H9 (cell line): ENCODE results near the gene VWC2L. TPM values are rescaled to one million over a fixed set of nuclear protein-coding genes. Genes with fewer than 3 reads are reported as not detected.

Source experiments
- DNase-seq: peaks from one replicate; pipeline ENCODE4 v3.0.0-alpha.2; 2017
- H2AFZ ChIP-seq: one replicate; pipeline ENCODE4 v1.6.1; 2013; ENCODE audit warnings: mild to moderate bottlenecking, low read length, control low read depth, moderate library complexity
- H2AK5ac ChIP-seq: 2 replicates; pipeline ENCODE4 v1.6.1; 2013; ENCODE audit warnings: low read length, control low read depth, mixed read lengths; ENCODE audit not compliant: insufficient read length
- H2BK120ac ChIP-seq: one replicate; pipeline ENCODE4 v1.6.1; 2013; ENCODE audit warnings: low read depth, mild to moderate bottlenecking, low read length, control low read depth, inconsistent platforms; ENCODE audit not compliant: poor library complexity, severe bottlenecking
- H2BK12ac ChIP-seq: 2 replicates; pipeline ENCODE4 v1.6.1; 2013; ENCODE audit warnings: low read length, control low read depth, mixed read lengths, low read depth; ENCODE audit not compliant: insufficient read length
- H2BK15ac ChIP-seq: 2 replicates; pipeline ENCODE4 v1.6.1; 2013; ENCODE audit warnings: low read depth, low read length, control low read depth
- H2BK20ac ChIP-seq: one replicate; pipeline ENCODE4 v1.6.1; 2013; ENCODE audit warnings: low read depth, mild to moderate bottlenecking, low read length, control low read depth, inconsistent platforms; ENCODE audit not compliant: poor library complexity, severe bottlenecking
- H2BK5ac ChIP-seq: 2 replicates; pipeline ENCODE4 v1.6.1; 2013; ENCODE audit warnings: low read length, control low read depth, mixed read lengths; ENCODE audit not compliant: insufficient read length
- H3K14ac ChIP-seq: 2 replicates; pipeline ENCODE4 v1.6.1; 2013; ENCODE audit warnings: low read length, control low read depth; ENCODE audit not compliant: insufficient read depth
- H3K18ac ChIP-seq: 2 replicates; pipeline ENCODE4 v1.6.1; 2013; ENCODE audit warnings: low read depth, mild to moderate bottlenecking, mixed read lengths, low read length, control low read depth; ENCODE audit not compliant: insufficient read length
- H3K23ac ChIP-seq: 2 replicates; pipeline ENCODE4 v1.6.1; 2013; ENCODE audit warnings: low read length, control low read depth, mixed read lengths, low read depth; ENCODE audit not compliant: insufficient read length
- H3K23me2 ChIP-seq: 2 replicates; pipeline ENCODE4 v1.6.1; 2013; ENCODE audit warnings: low read depth, mild to moderate bottlenecking, mixed read lengths, low read length, control low read depth; ENCODE audit not compliant: insufficient read length, poor library complexity, severe bottlenecking
- H3K27ac ChIP-seq: 2 replicates; pipeline ENCODE4 v1.5.1; 2013; ENCODE audit warnings: low read length, control low read depth, mixed read lengths, low read depth; ENCODE audit not compliant: insufficient read length
- H3K27me3 ChIP-seq: 2 replicates; pipeline ENCODE4 v1.6.1; 2013; ENCODE audit warnings: low read length, control low read depth, inconsistent platforms; ENCODE audit not compliant: insufficient read depth
- H3K4ac ChIP-seq: 2 replicates; pipeline ENCODE4 v1.6.1; 2013; ENCODE audit warnings: low read depth, mild to moderate bottlenecking, control low read depth, inconsistent platforms, low read length, moderate library complexity
- H3K4me1 ChIP-seq: 2 replicates; pipeline ENCODE4 v1.6.1; 2013; ENCODE audit warnings: low read length, control low read depth, inconsistent platforms; ENCODE audit not compliant: insufficient read depth
- H3K4me2 ChIP-seq: 2 replicates; pipeline ENCODE4 v1.6.1; 2013; ENCODE audit warnings: low read length, control low read depth, mixed read lengths; ENCODE audit not compliant: insufficient read length, insufficient read depth
- H3K56ac ChIP-seq: 2 replicates; pipeline ENCODE4 v1.6.1; 2013; ENCODE audit warnings: low read depth, mild to moderate bottlenecking, mixed read lengths, low read length, control low read depth; ENCODE audit not compliant: insufficient read length
- H3K79me1 ChIP-seq: 2 replicates; pipeline ENCODE4 v1.6.1; 2013; ENCODE audit warnings: low read depth, mild to moderate bottlenecking, moderate library complexity, low read length, control low read depth, inconsistent platforms; ENCODE audit not compliant: insufficient read depth, poor library complexity, severe bottlenecking
- H3K79me2 ChIP-seq: 2 replicates; pipeline ENCODE4 v1.6.1; 2013; ENCODE audit warnings: low read length, control low read depth, inconsistent platforms; ENCODE audit not compliant: insufficient read depth
- H3K9ac ChIP-seq: 2 replicates; pipeline ENCODE4 v1.6.1; 2013; ENCODE audit warnings: low read length, control low read depth, mixed read lengths; ENCODE audit not compliant: insufficient read length; ENCODE audit errors: extremely low read depth
- H3K9me3 ChIP-seq: one replicate; pipeline ENCODE4 v1.6.1; 2013; ENCODE audit warnings: low read depth, low read length, inconsistent platforms; ENCODE audit not compliant: control insufficient read depth
- H3T11ph ChIP-seq: one replicate; pipeline ENCODE4 v1.6.1; 2013; ENCODE audit warnings: mild to moderate bottlenecking, low read length, control low read depth, inconsistent platforms
- H4K20me1 ChIP-seq: one replicate; pipeline ENCODE4 v1.6.1; 2013; ENCODE audit not compliant: control insufficient read depth, insufficient read length, insufficient read depth
- H4K5ac ChIP-seq: 2 replicates; pipeline ENCODE4 v1.6.1; 2013; ENCODE audit warnings: low read depth, mild to moderate bottlenecking, mixed read lengths, low read length, control low read depth; ENCODE audit not compliant: insufficient read length
- H4K8ac ChIP-seq: replicated peaks from 2 replicates; pipeline ENCODE4 v1.6.1; 2013; ENCODE audit warnings: low read length, control low read depth, mixed read lengths, low read depth; ENCODE audit not compliant: insufficient read length
- H4K91ac ChIP-seq: 2 replicates; pipeline ENCODE4 v1.6.1; 2013; ENCODE audit warnings: low read depth, mild to moderate bottlenecking, moderate library complexity, mixed read lengths, low read length, control low read depth; ENCODE audit not compliant: insufficient read length
- H3K27ac Mint-ChIP-seq, 3 experiments: 2 replicates in 2 of 3; 3 replicates in 1 of 3; pipeline ENCODE4 v1.8.0; 2020 to 2021; ENCODE audit warnings: mixed read lengths in 3 of 3, mild to moderate bottlenecking in 1 of 3, moderate library complexity in 1 of 3
- H3K27me3 Mint-ChIP-seq: 2 replicates; pipeline ENCODE4 v1.8.0; 2021; ENCODE audit warnings: low read depth, mild to moderate bottlenecking, moderate library complexity, mixed read lengths
- H3K36me3 Mint-ChIP-seq, 3 experiments: 2 replicates in 2 of 3; 3 replicates in 1 of 3; pipeline ENCODE4 v1.8.0; 2020 to 2021; ENCODE audit warnings: low read depth in 3 of 3, mixed read lengths in 3 of 3; ENCODE audit not compliant: insufficient read depth in 1 of 3
- H3K4me1 Mint-ChIP-seq, 2 experiments: 2 replicates each; pipeline ENCODE4 v1.8.0; 2020; ENCODE audit warnings: mixed read lengths in 2 of 2
- H3K4me3 Mint-ChIP-seq, 2 experiments: 2 replicates in 1 of 2; 3 replicates in 1 of 2; pipeline ENCODE4 v1.8.0; 2020 to 2021; ENCODE audit warnings: mild to moderate bottlenecking in 2 of 2, mixed read lengths in 2 of 2, moderate library complexity in 1 of 2
- H3K9me3 Mint-ChIP-seq, 2 experiments: 2 replicates in 1 of 2; 3 replicates in 1 of 2; pipeline ENCODE4 v1.8.0; 2020; ENCODE audit warnings: mild to moderate bottlenecking in 2 of 2, mixed read lengths in 2 of 2, moderate library complexity in 1 of 2
- CTCF ChIP-seq: fragments of 200-600 bp; sonication (generic); conservative IDR thresholded peaks from 3 replicates; pipeline ENCODE4 v1.8.0; 2021; ENCODE audit warnings: antibody characterized with exemption, mild to moderate bottlenecking
- WGBS: extraction: QIAGEN DNeasy Blood & Tissue Kit; methylation state at CpG from one replicate; pipeline ENCODE4 v1.1.7; 2013; ENCODE audit warnings: missing lambda C conversion rate, low lambda C conversion rate, mixed read lengths; ENCODE audit not compliant: insufficient read length; ENCODE audit errors: extremely low coverage; 5-methylcytosine and 5-hydroxymethylcytosine counted together
- total RNA-seq: library from RNA; stranded (reverse); gene quantifications from 2 replicates; pipeline ENCODE4 v1.2.1, GENCODE V29; 2021

Gene VWC2L
- total RNA-seq, 1 experiment from 2014 or later, result not detected

- Mint-ChIP-seq H3K4me1 (no peaks in the 10 kb centered on the region), H3K9me3 (no peaks in the 10 kb centered on the region), H3K27ac (no peak overlapping the region), H3K27me3 (no peaks in the 10 kb centered on the region), H3K36me3 (no peaks in the 10 kb centered on the region), H3K4me3 (no peak overlapping the region)
- Histone ChIP-seq H3K14ac (no peak overlapping the region), H3K79me2 (no peaks in the 10 kb centered on the region), H4K20me1 (no peaks in the 10 kb centered on the region), H3K9me3 (no peaks in the 10 kb centered on the region), H2BK12ac (no peak overlapping the region), H3K23ac (no peak overlapping the region), H4K8ac (no peak overlapping the region), H2BK15ac (no peak overlapping the region), H2BK5ac (no peak overlapping the region), H3K27ac (no peak overlapping the region), H2AK5ac (no peak overlapping the region), H3K4ac (no peak overlapping the region), H3K27me3 (no peaks in the 10 kb centered on the region), H2BK120ac (no peak overlapping the region), H2BK20ac (no peak overlapping the region), H4K5ac (no peak overlapping the region), H2AFZ (no peak overlapping the region), H4K91ac (no peak overlapping the region), H3K18ac (no peak overlapping the region), H3K4me2 (no peak overlapping the region), H3K23me2 (no peaks in the 10 kb centered on the region), H3K4me1 (no peaks in the 10 kb centered on the region), H3K79me1 (no peaks in the 10 kb centered on the region), H3T11ph (no peak overlapping the region), H3K9ac (no peak overlapping the region), H3K56ac (no peak overlapping the region)
- WGBS, result no CpG with 5 or more reads among the region's 3 CpGs
- no peak for DNase-seq
- no peak for TF ChIP-seq CTCF
Observed at GRCh38 chr2:214367171-214367570, 43.7 kb upstream of the VWC2L start.
